IMR-90 (cell line): Measurements from ENCODE around the gene NETO2. TPM values are rescaled to one million over a fixed set of nuclear protein-coding genes. Genes with fewer than 3 reads are reported as not detected.

Experiments used
- ATAC-seq: fragments of 200-7000 bp; cut with Tn5 transposase; 2 replicates; pipeline ENCODE4 v1.9.1; 2020; ENCODE audit warnings: low read depth, mild to moderate bottlenecking, moderate library complexity
- BruUV-seq: library from RNA; stranded (reverse); fragments of 400-500 nt; replicated peaks from 2 replicates; lab custom pipeline; 2021; lab: Mats Ljungman, UMichigan
- CTCF ChIA-PET: fragments of 300-600 bp; formaldehyde crosslinking; extraction: SDS; loops from one replicate; lab custom pipeline; 2021; ENCODE audit warnings: antibody characterized with exemption; lab: Yijun Ruan, JAX
- POLR2A ChIA-PET: fragments of 300-600 bp; sonication (Branson Sonifier 250); formaldehyde crosslinking; loops from one replicate; lab custom pipeline; 2022; ENCODE audit warnings: antibody characterized with exemption; ENCODE audit not compliant: unreplicated experiment; lab: Charles Lee
- DNase-seq: peaks from one replicate; pipeline ENCODE4 v3.0.0; 2013
- H2AFZ ChIP-seq: replicated peaks from 2 replicates; pipeline ENCODE3; 2013; ENCODE audit warnings: low read length, mild to moderate bottlenecking; ENCODE audit not compliant: poor library complexity
- H2AK5ac ChIP-seq: 2 replicates; pipeline ENCODE4 v1.6.1; 2013; ENCODE audit warnings: low read depth, low read length, inconsistent platforms
- H2AK9ac ChIP-seq: replicated peaks from 2 replicates; pipeline ENCODE3; 2013; ENCODE audit warnings: mild to moderate bottlenecking, low read depth, low read length, moderate library complexity; ENCODE audit not compliant: poor library complexity
- H2BK120ac ChIP-seq: 2 replicates; pipeline ENCODE4 v1.6.1; 2013; ENCODE audit warnings: low read depth, low read length, inconsistent platforms
- H2BK15ac ChIP-seq: 3 replicates; pipeline ENCODE4 v1.6.1; 2013; ENCODE audit warnings: low read depth, low read length, inconsistent platforms
- H2BK20ac ChIP-seq: 2 replicates; pipeline ENCODE4 v1.6.1; 2013; ENCODE audit warnings: low read depth, mild to moderate bottlenecking, inconsistent platforms, low read length, moderate library complexity
- H2BK5ac ChIP-seq: 2 replicates; pipeline ENCODE4 v1.6.1; 2013; ENCODE audit warnings: mild to moderate bottlenecking, low read depth, low read length, inconsistent platforms; ENCODE audit not compliant: poor library complexity, severe bottlenecking
- H3K14ac ChIP-seq: replicated peaks from 2 replicates; pipeline ENCODE4 v1.6.1; 2013; ENCODE audit warnings: low read depth, low read length, inconsistent platforms
- H3K18ac ChIP-seq: 2 replicates; pipeline ENCODE4 v1.6.1; 2013; ENCODE audit warnings: low read depth, low read length, control low read depth
- H3K23ac ChIP-seq: 2 replicates; pipeline ENCODE4 v1.6.1; 2013; ENCODE audit warnings: low read depth, low read length, inconsistent platforms
- H3K27ac ChIP-seq: 2 replicates; pipeline ENCODE4 v1.5.1; 2013; ENCODE audit warnings: mild to moderate bottlenecking, control low read depth, low read length; ENCODE audit not compliant: insufficient read depth
- H3K27me3 ChIP-seq: 2 replicates; pipeline ENCODE4 v1.6.1; 2013; ENCODE audit warnings: low read length; ENCODE audit not compliant: control insufficient read depth, insufficient read depth
- H3K36me3 ChIP-seq: 2 replicates; pipeline ENCODE4 v1.6.1; 2013; ENCODE audit warnings: low read length, mixed read lengths; ENCODE audit not compliant: control insufficient read depth, insufficient read depth
- H3K4ac ChIP-seq: 2 replicates; pipeline ENCODE4 v1.6.1; 2013; ENCODE audit warnings: low read depth, low read length, inconsistent platforms
- H3K4me1 ChIP-seq: 2 replicates; pipeline ENCODE4 v1.6.1; 2013; ENCODE audit warnings: low read length, mixed read lengths; ENCODE audit not compliant: control insufficient read depth, insufficient read depth
- H3K4me2 ChIP-seq: 2 replicates; pipeline ENCODE4 v1.6.1; 2013; ENCODE audit warnings: low read depth, mild to moderate bottlenecking, control low read depth, low read length, moderate library complexity
- H3K4me3 ChIP-seq: 2 replicates; pipeline ENCODE4 v1.5.1; 2013; ENCODE audit warnings: low read depth, mild to moderate bottlenecking, control low read depth, low read length, moderate library complexity; ENCODE audit not compliant: insufficient read depth
- H3K56ac ChIP-seq: 2 replicates; pipeline ENCODE4 v1.6.1; 2013; ENCODE audit warnings: low read length, inconsistent platforms; ENCODE audit not compliant: insufficient read depth; ENCODE audit errors: extremely low read depth
- H3K79me1 ChIP-seq, 2 experiments: 2 replicates each; pipeline ENCODE4 v1.6.1; 2013; ENCODE audit warnings: low read length in 2 of 2, inconsistent platforms in 1 of 2, low read depth in 1 of 2
- H3K9ac ChIP-seq: 2 replicates; pipeline ENCODE4 v1.6.1; 2013; ENCODE audit warnings: low read depth, low read length, control low read depth
- H3K9me1 ChIP-seq: 2 replicates; pipeline ENCODE4 v1.6.1; 2013; ENCODE audit warnings: low read length, inconsistent platforms; ENCODE audit not compliant: insufficient read depth
- H3K9me3 ChIP-seq: 2 replicates; pipeline ENCODE4 v1.6.1; 2013; ENCODE audit warnings: low read length; ENCODE audit not compliant: control insufficient read depth, insufficient read depth
- H4K20me1 ChIP-seq: 2 replicates; pipeline ENCODE4 v1.6.1; 2013; ENCODE audit warnings: low read length, inconsistent platforms; ENCODE audit not compliant: insufficient read depth
- H4K5ac ChIP-seq: 2 replicates; pipeline ENCODE4 v1.6.1; 2013; ENCODE audit warnings: mild to moderate bottlenecking, low read depth, low read length, control low read depth
- H4K8ac ChIP-seq, 2 experiments: 2 replicates each; pipeline ENCODE4 v1.6.1; 2013; ENCODE audit warnings: low read depth in 2 of 2, low read length in 2 of 2, control low read depth in 1 of 2, inconsistent platforms in 1 of 2
- H4K91ac ChIP-seq: 2 replicates; pipeline ENCODE4 v1.6.1; 2013; ENCODE audit warnings: low read depth, low read length, inconsistent platforms; ENCODE audit not compliant: insufficient read depth
- MAFK ChIP-seq: IDR thresholded peaks from 2 replicates; pipeline ENCODE4 v1.6.1; 2012; ENCODE audit warnings: low read depth, low read length, improper control_type of control experiment
- POLR2A ChIP-seq: IDR thresholded peaks from 2 replicates; pipeline ENCODE4 v1.6.1; 2012; ENCODE audit warnings: mild to moderate bottlenecking, low read depth, low read length
- WGBS, 2 experiments: methylation state at CpG; one replicate each; pipeline versions ENCODE4 v1.1.5 to v1.1.7; 2013; ENCODE audit warnings: missing lambda C conversion rate in 2 of 2; ENCODE audit not compliant: insufficient read length in 1 of 2; ENCODE audit errors: extremely low coverage in 2 of 2; 5-methylcytosine and 5-hydroxymethylcytosine counted together
- dilution Hi-C: fragments of 300-500 bp; cut with HindIII; formaldehyde crosslinking; loops from one replicate; pipeline ENCODE4 v1.14.3; 2018; ENCODE audit warnings: low sequenced_read_pairs; ENCODE audit not compliant: unreplicated experiment
- in situ Hi-C: fragments of 300-500 bp; cut with MboI; formaldehyde crosslinking; loops from 3 replicates; pipeline ENCODE4 v1.14.3; 2019; ENCODE audit warnings: low sequenced_read_pairs, inconsistent platforms, mixed read lengths
- intact Hi-C: fragments of 100-400 bp; cut with micrococcal nuclease; formaldehyde crosslinking; loops from 2 replicates; pipeline ENCODE4 v1.10.0; 2022
- polyA plus RNA-seq, 3 experiments: library from polyadenylated mRNA; depleted of rRNA; stranded (reverse); fragments of >200 nt; gene quantifications; 2 replicates each; pipeline ENCODE4 v1.2.3, GENCODE V29; 2012; ENCODE audit warnings: low replicate concordance in 1 of 3
- total RNA-seq: library from RNA; depleted of rRNA; stranded (reverse); fragments of >200 nt; gene quantifications from 2 replicates; pipeline ENCODE4 v1.2.3, GENCODE V29; 2012

The NETO2 gene
- total and polyA plus RNA-seq, 2 of the 4 experiments (the other 2 are of a cell fraction): 38.5 to 39.3 TPM

DNA sequence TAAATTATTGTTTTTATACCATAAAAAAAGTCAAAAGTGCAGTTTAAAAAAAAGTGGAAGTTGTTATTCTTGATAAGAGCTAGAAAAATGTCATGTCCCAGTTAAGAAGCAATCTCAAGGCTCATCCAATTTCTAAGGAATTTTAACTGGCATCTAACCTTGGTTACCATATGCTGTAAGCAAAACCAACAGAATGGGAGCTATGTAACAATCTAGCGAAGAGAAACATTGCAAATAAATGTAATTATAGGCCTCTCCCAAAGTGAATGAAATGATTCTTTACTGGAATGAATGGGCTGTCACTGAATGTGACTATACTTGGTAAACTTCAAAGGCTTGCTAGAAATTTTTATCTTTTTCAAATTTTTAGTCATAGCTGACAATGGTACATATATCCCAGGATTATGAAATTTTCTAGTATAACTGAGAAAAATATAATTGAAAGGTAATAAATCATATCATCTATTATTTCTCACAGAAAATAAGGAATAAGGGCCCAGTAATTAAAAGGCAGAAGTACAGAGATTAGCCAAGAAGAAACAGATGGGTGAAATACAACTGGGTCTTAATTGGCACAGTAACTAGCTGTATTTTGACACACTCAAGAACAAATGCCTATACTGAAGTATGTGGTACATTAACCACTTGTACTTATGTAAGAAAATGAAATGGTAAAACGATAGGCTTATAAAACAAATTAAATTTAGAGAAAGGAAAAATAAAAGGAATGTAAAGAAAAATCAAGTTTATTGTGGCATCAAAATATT, 61.5 kb downstream of the NETO2 start (continued):
- TF ChIP-seq POLR2A: no peak

DNA sequence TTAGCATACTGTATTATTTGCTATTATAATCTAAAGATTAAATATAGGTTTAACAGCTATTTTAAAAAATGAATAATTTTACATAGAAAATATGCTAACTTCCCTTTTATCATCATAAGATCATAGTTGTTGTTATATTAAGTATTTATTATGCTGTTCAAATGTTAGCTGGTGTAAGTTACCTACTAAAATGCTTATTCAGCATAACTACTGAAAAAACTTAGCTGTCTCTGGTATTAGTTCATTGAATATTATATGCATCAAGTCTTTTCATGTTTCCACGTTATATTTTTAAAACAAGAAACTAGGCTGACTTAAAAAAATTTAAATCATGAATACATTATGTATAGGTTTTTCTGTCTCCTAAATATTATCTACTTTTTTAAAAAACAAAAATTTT, 62.6 kb downstream of the NETO2 start:
- no TSS peak for BruUV-seq
- no peaks in the 10 kb centered on the region for H3K4me1 ChIP-seq
- no peak overlapping the region for H4K91ac ChIP-seq
- no peaks in the 10 kb centered on the region for H4K20me1 ChIP-seq
- H3K9me1 ChIP-seq: no peaks in the 10 kb centered on the region
- in situ Hi-C loops (no loop called here), intact Hi-C loops (no loop called here), dilution Hi-C loops (no loop called here)
- H3K36me3 ChIP-seq: peaks cover 6% of the 10 kb centered on the region
- no peak overlapping the region for H3K56ac ChIP-seq
- H3K4ac ChIP-seq: no peak overlapping the region
- no peak overlapping the region for H2AFZ ChIP-seq
- H3K18ac ChIP-seq: no peak overlapping the region
- H3K27ac ChIP-seq: no peak overlapping the region
- H3K27me3 ChIP-seq: no peaks in the 10 kb centered on the region
- no peak overlapping the region for H2AK5ac ChIP-seq
- H3K4me2 ChIP-seq: no peak overlapping the region
- no peak overlapping the region for H3K23ac ChIP-seq
- H3K14ac ChIP-seq: no peak overlapping the region
- WGBS, 2 experiments: no CpG with 5 or more reads among the region's 1 CpG
- DNase-seq: no peak
- H2BK15ac ChIP-seq: no peak overlapping the region
- no peak overlapping the region for H4K5ac ChIP-seq
- no peak for ATAC-seq
- TF ChIP-seq POLR2A (no peak), MAFK (peak; percentile 97)
- no peak overlapping the region for H2BK5ac ChIP-seq
- H3K4me3 ChIP-seq: no peak overlapping the region
- no peaks in the 10 kb centered on the region for H3K79me1 ChIP-seq
- no peak overlapping the region for H2BK120ac ChIP-seq
- POLR2A ChIA-PET: interaction anchor here (0.5 kb wide), 1 partner anchor 1237 kb away, joined by 6 read pairs; no protein-coding TSS in a partner anchor
- CTCF ChIA-PET: interaction anchor here (1.0 kb wide), 1 partner anchor 29 kb away, joined by 4 read pairs; no protein-coding TSS in a partner anchor
- H2AK9ac ChIP-seq: no peak overlapping the region
- H2BK20ac ChIP-seq: no peak overlapping the region
- H4K8ac ChIP-seq: no peak overlapping the region
- no peak overlapping the region for H3K9ac ChIP-seq
- H3K9me3 ChIP-seq: no peaks in the 10 kb centered on the region
